NT2/D1 (cell line): Measurements from ENCODE around the gene OAT.

ENCODE experiments used
- SUZ12 ChIP-seq: IDR thresholded peaks from 2 replicates; pipeline ENCODE4 v1.6.1; 2011; ENCODE audit not compliant: insufficient read length, insufficient read depth; ENCODE audit errors: extremely low read depth
- ZNF274 ChIP-seq: IDR thresholded peaks from 2 replicates; pipeline ENCODE4 v1.6.1; 2011; ENCODE audit warnings: mild to moderate bottlenecking, low read depth, low read length

DNA sequence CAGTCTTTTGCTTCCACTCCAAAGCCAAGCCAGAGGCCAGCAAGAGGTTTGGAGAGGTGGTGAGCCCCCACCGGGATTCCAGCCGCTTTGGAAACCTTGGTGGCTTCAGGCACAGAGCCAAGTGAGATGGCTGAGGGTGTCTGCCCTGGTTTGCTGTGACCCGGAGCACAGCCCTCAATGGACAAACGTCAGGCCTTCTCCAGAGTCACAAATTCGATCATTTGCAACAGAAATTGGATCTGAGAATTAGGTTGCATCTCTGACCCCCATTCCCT is 32.0 kb upstream of the OAT start:
- TF ChIP-seq ZNF274: no peak
- no peak for TF ChIP-seq SUZ12
